WTC11 (cell line): Measurements from ENCODE around the gene DNM3. TPM values are rescaled to one million over a fixed set of nuclear protein-coding genes. Genes with fewer than 3 reads are reported as not detected.

Experiments
- ATAC-seq: fragments of 200-7000 bp; cut with Tn5 transposase; 2 replicates; pipeline ENCODE4 v1.10.0; 2021; ENCODE audit warnings: mild to moderate bottlenecking, moderate library complexity
- CTCF ChIA-PET: fragments of 300-600 bp; sonication (Branson Sonifier 250); formaldehyde crosslinking; loops from one replicate; lab custom pipeline; 2021; ENCODE audit warnings: antibody characterized with exemption; lab: Charles Lee
- POLR2A ChIA-PET: fragments of 350-600 bp; sonication (Branson Sonifier 250); formaldehyde crosslinking; loops from one replicate; lab custom pipeline; 2021; ENCODE audit warnings: antibody characterized with exemption; lab: Charles Lee
- DNase-seq: peaks from one replicate; pipeline ENCODE4 v3.0.0; 2021; ENCODE audit warnings: low spot score
- H3K27ac Mint-ChIP-seq: 2 replicates; pipeline ENCODE4 v1.8.0; 2021; ENCODE audit warnings: mixed read lengths
- H3K27me3 Mint-ChIP-seq: 2 replicates; pipeline ENCODE4 v1.8.0; 2021; ENCODE audit warnings: low read depth, mild to moderate bottlenecking, moderate library complexity, mixed read lengths
- H3K36me3 Mint-ChIP-seq: 2 replicates; pipeline ENCODE4 v1.8.0; 2021; ENCODE audit warnings: mixed read lengths
- H3K4me1 Mint-ChIP-seq: 2 replicates; pipeline ENCODE4 v1.8.0; 2022; ENCODE audit warnings: mixed read lengths
- H3K4me3 Mint-ChIP-seq: 2 replicates; pipeline ENCODE4 v1.8.0; 2021; ENCODE audit warnings: mild to moderate bottlenecking, moderate library complexity, mixed read lengths
- H3K9me3 Mint-ChIP-seq: 2 replicates; pipeline ENCODE4 v1.8.0; 2021; ENCODE audit warnings: mixed read lengths
- AR ChIP-seq: fragments of 250-450 bp; sonication (Bioruptor Pico); IDR thresholded peaks from 2 replicates; pipeline ENCODE4 v1.9.0; 2021; ENCODE audit warnings: mild to moderate bottlenecking
- ATF6 ChIP-seq: sonication (generic); formaldehyde crosslinking; IDR thresholded peaks from 2 replicates; pipeline ENCODE4 v1.8.1; 2023; ENCODE audit warnings: mild to moderate bottlenecking, missing genetic modification reagents
- CBFB ChIP-seq: sonication (generic); formaldehyde crosslinking; IDR thresholded peaks from 2 replicates; pipeline ENCODE4 v1.8.1; 2022; ENCODE audit warnings: mild to moderate bottlenecking, low read depth, missing genetic modification reagents
- E2F1 ChIP-seq: sonication (generic); formaldehyde crosslinking; IDR thresholded peaks from 2 replicates; pipeline ENCODE4 v1.8.0; 2022; ENCODE audit warnings: mild to moderate bottlenecking, missing genetic modification reagents
- ESRRA ChIP-seq: sonication (generic); formaldehyde crosslinking; IDR thresholded peaks from 2 replicates; pipeline ENCODE4 v1.8.1; 2022; ENCODE audit warnings: mild to moderate bottlenecking, missing genetic modification reagents, borderline replicate concordance
- HMGA2 ChIP-seq: fragments of 250-450 bp; sonication (Bioruptor Pico); IDR thresholded peaks from 2 replicates; pipeline ENCODE4 v1.4.0; 2021; ENCODE audit warnings: mild to moderate bottlenecking, moderate library complexity
- IRF2 ChIP-seq: sonication (generic); formaldehyde crosslinking; IDR thresholded peaks from 2 replicates; pipeline ENCODE4 v1.8.0; 2022; ENCODE audit warnings: low read depth, missing genetic modification reagents, borderline replicate concordance
- NFATC4 ChIP-seq: fragments of 250-450 bp; sonication (Bioruptor Pico); IDR thresholded peaks from 2 replicates; pipeline ENCODE4 v1.9.0; 2021; ENCODE audit warnings: mild to moderate bottlenecking
- NFYB ChIP-seq: sonication (generic); formaldehyde crosslinking; conservative IDR thresholded peaks from 2 replicates; pipeline ENCODE4 v1.8.0; 2022; ENCODE audit warnings: low read depth, missing genetic modification reagents
- NR1H2 ChIP-seq: sonication (generic); formaldehyde crosslinking; IDR thresholded peaks from 2 replicates; pipeline ENCODE4 v1.9.0; 2021; ENCODE audit warnings: mild to moderate bottlenecking, moderate library complexity, missing genetic modification reagents
- SOX15 ChIP-seq: fragments of 250-450 bp; sonication (Bioruptor Pico); IDR thresholded peaks from 2 replicates; pipeline ENCODE4 v1.9.0; 2021; ENCODE audit warnings: mild to moderate bottlenecking
- STAT6 ChIP-seq: sonication (generic); formaldehyde crosslinking; conservative IDR thresholded peaks from 2 replicates; pipeline ENCODE4 v1.8.1; 2023; ENCODE audit warnings: mild to moderate bottlenecking, low read depth, missing genetic modification reagents, moderate library complexity
- TCF7 ChIP-seq: sonication (generic); formaldehyde crosslinking; IDR thresholded peaks from 2 replicates; pipeline ENCODE4 v1.8.0; 2022; ENCODE audit warnings: mild to moderate bottlenecking, low read depth, missing genetic modification reagents, moderate library complexity
- USF2 ChIP-seq: sonication (generic); formaldehyde crosslinking; IDR thresholded peaks from 2 replicates; pipeline ENCODE4 v1.8.1; 2023; ENCODE audit warnings: mild to moderate bottlenecking, missing genetic modification reagents, moderate library complexity
- ZBTB21 ChIP-seq: sonication (generic); formaldehyde crosslinking; IDR thresholded peaks from 2 replicates; pipeline ENCODE4 v1.8.1; 2023; ENCODE audit warnings: mild to moderate bottlenecking, missing genetic modification reagents, borderline replicate concordance
- ZBTB43 ChIP-seq: sonication (generic); formaldehyde crosslinking; IDR thresholded peaks from 2 replicates; pipeline ENCODE4 v1.8.1; 2023; ENCODE audit warnings: mild to moderate bottlenecking, missing genetic modification reagents
- ZNF281 ChIP-seq: sonication (generic); formaldehyde crosslinking; IDR thresholded peaks from 2 replicates; pipeline ENCODE4 v1.8.0; 2023; ENCODE audit warnings: mild to moderate bottlenecking, missing genetic modification reagents
- ZNF512 ChIP-seq: sonication (generic); formaldehyde crosslinking; IDR thresholded peaks from 2 replicates; pipeline ENCODE4 v1.8.1; 2022; ENCODE audit warnings: missing genetic modification reagents, borderline replicate concordance
- ZSCAN18 ChIP-seq: fragments of 250-450 bp; sonication (Bioruptor Pico); IDR thresholded peaks from 2 replicates; pipeline ENCODE4 v2.1.2; 2022; ENCODE audit warnings: mild to moderate bottlenecking, moderate library complexity
- total RNA-seq: library from RNA; stranded (reverse); gene quantifications from 3 replicates; pipeline ENCODE4 v1.2.3, GENCODE V29; 2021

DNM3 gene
- total RNA-seq, 1 experiment from 2014 or later: 1.9 TPM

- TF ChIP-seq IRF2 (CRISPR knock-in tag): no peak
- TF ChIP-seq ESRRA (CRISPR knock-in tag): no peak
- no peak for TF ChIP-seq NFATC4
Observed at GRCh38 chr1:172145231-172145651, 303.9 kb downstream of the DNM3 start (continued).

- CTCF ChIA-PET: interaction anchor here (0.6 kb wide), 1 partner anchor 54 kb away, joined by 3 read pairs; no protein-coding TSS in a partner anchor
- TF ChIP-seq E2F1 (no peak), ZNF281 (CRISPR knock-in tag) (no peak), ZSCAN18 (CRISPR knock-in tag) (no peak), SOX15 (CRISPR knock-in tag) (no peak), STAT6 (no peak), NFYB (CRISPR knock-in tag) (no peak), ATF6 (no peak), NR1H2 (CRISPR knock-in tag) (no peak), CBFB (no peak), ZBTB43 (CRISPR knock-in tag) (no peak), ZNF512 (CRISPR knock-in tag) (no peak), USF2 (CRISPR knock-in tag) (no peak), TCF7 (CRISPR knock-in tag) (no peak), AR (no peak), HMGA2 (no peak), ZBTB21 (no peak)
- TF ChIP-seq, all 79 proteins: peak for 0
- no peak for ATAC-seq
- Mint-ChIP-seq H3K36me3 (no peaks in the 10 kb centered on the region), H3K4me1 (peaks cover 48% of the 10 kb centered on the region), H3K27ac (0 out of 2 replicates have a peak overlapping the region, but pooled peaks have one; percentile 29), H3K4me3 (no peak overlapping the region), H3K9me3 (no peaks in the 10 kb centered on the region), H3K27me3 (no peaks in the 10 kb centered on the region)
- POLR2A ChIA-PET: no interaction called here
- no peak for DNase-seq
Observed at GRCh38 chr1:172145656-172146055, 304.4 kb downstream of the DNM3 start.
